ENCODE results near the gene SLC5A6. TPM values are rescaled to one million over a fixed set of nuclear protein-coding genes. Genes with fewer than 3 reads are reported as not detected.

The SLC5A6 gene
- total RNA-seq, 1 donor from 2014 or later: 20.8 TPM

DNA sequence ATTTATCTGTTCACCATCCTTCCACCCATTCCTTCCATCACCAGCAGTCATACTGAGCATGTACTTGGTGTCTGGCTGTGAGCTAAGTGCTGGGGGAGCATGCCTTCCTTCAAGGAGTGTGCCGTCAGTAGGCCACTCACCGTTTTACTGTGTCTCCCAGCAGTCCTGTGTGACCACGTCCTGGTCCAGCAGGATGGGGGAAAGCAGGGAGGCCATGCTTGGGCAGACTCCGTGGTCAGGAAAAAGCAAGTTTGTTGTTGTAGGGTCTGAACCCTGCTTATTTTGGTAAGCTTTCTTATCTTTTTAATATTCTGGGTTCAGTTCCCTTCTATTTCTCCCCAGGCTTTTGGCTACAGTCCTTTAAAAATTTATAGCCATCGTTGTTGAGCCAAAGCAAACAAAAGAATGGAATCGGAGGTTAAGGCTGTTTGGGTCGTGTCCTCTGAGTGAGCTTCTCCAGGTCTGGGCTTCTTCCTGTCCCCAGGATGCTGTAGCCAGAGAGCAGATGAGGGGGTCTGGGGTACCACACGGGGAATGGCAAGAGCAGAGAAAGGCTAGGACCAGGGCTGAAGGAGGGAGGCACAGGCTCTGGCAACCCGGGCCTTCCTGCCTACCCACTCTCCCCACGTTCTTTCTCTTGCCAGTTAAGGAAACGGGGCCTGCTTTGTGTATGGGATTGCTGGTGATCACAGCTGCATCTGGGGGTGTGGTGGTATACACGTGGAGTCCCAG is 37.3 kb upstream of the SLC5A6 start:
- ATAC-seq: no peak
- Histone ChIP-seq H3K4me1 (no peaks in the 10 kb centered on the region), H3K4me3 (no peak overlapping the region), H3K27me3 (ENCODE audit: low read depth) (peaks cover 27% of the 10 kb centered on the region), H3K27ac (no peak overlapping the region), H3K36me3 (peaks cover 3% of the 10 kb centered on the region), H3K9me3 (no peaks in the 10 kb centered on the region)
- intact Hi-C loops (cut with DNase I): no loop called here
- DNase-seq: no peak
- TF ChIP-seq, protein P1, sequence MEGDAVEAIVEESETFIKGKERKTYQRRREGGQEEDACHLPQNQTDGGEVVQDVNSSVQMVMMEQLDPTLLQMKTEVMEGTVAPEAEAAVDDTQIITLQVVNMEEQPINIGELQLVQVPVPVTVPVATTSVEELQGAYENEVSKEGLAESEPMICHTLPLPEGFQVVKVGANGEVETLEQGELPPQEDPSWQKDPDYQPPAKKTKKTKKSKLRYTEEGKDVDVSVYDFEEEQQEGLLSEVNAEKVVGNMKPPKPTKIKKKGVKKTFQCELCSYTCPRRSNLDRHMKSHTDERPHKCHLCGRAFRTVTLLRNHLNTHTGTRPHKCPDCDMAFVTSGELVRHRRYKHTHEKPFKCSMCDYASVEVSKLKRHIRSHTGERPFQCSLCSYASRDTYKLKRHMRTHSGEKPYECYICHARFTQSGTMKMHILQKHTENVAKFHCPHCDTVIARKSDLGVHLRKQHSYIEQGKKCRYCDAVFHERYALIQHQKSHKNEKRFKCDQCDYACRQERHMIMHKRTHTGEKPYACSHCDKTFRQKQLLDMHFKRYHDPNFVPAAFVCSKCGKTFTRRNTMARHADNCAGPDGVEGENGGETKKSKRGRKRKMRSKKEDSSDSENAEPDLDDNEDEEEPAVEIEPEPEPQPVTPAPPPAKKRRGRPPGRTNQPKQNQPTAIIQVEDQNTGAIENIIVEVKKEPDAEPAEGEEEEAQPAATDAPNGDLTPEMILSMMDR (IDR thresholded peaks at IDR 0.05): no peak

DNA sequence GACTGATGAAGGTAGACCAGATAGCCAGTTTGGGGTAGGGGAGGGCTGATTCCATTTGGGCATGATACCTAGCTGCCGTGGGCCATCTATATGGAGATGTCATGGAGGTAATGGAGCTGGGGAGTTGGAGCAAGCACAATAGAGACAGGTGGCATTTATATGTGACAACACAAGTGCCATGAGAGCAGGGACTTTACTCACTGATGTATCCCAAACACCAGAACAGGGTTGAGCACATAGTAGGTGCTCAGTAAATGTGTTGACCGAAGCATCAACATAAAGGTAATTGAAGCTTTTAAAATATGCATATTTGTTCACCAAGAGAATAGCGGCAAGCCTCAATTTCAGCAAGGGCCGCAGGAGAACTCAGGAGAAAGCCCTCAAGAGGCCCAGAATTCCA is 35.8 kb upstream of the SLC5A6 start:
- Histone ChIP-seq H3K4me1 (no peaks in the 10 kb centered on the region), H3K27me3 (ENCODE audit: low read depth) (peaks cover 25% of the 10 kb centered on the region), H3K4me3 (no peak overlapping the region), H3K27ac (no peak overlapping the region), H3K9me3 (no peaks in the 10 kb centered on the region), H3K36me3 (peaks cover 17% of the 10 kb centered on the region)
- intact Hi-C loops (cut with DNase I): no loop called here
- no peak for ATAC-seq
- TF ChIP-seq, protein P1 (IDR thresholded peaks at IDR 0.05): no peak
- no peak for DNase-seq

DNA sequence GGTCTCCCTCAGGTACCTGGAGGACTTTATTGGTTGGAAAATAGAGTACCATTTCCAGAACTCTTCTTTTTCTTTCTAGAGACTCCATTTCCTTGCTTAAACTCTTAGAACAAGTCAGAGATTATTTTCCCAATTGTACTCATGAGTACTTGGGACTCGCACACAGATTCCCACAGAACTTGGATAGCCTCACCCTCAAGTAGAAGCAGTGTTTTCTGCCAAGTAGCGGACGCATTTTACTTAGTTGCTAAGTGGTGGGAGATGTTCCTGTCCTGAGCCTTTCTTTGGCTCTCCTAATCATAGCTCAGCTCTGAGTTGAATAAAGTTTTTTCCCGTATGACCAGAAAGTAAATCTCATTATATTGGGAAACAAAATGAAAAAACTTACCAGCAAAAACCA is 33.6 kb upstream of the SLC5A6 start:
- Histone ChIP-seq H3K27ac (no peak overlapping the region), H3K27me3 (ENCODE audit: low read depth) (peaks cover 10% of the 10 kb centered on the region), H3K4me3 (no peak overlapping the region), H3K9me3 (no peaks in the 10 kb centered on the region), H3K4me1 (no peaks in the 10 kb centered on the region), H3K36me3 (peaks cover 40% of the 10 kb centered on the region)
- TF ChIP-seq, protein P1 (IDR thresholded peaks at IDR 0.05): no peak
- intact Hi-C loops (cut with DNase I): no loop called here
- DNase-seq (no peak), ATAC-seq (no peak)

DNA sequence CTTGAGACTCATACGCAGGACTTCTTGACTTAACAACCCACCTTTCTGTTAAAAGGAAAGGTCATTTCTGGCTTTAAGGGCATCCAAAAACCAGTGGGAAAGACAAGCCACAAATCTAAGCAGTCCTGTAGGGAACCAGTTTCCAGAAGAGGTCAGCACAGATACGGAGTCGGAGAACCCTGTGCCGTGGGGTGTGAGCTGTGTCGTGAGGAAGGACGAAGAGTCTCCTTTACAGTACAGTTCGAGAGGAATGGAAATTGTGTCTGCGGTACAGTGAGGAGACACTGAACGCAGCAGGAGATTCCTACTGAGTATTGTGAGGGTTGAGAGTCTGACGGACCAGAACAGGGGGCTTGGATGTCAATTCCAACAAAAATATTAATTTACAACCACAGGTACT is 33.0 kb upstream of the SLC5A6 start:
- Histone ChIP-seq H3K27ac (no peak overlapping the region), H3K4me1 (no peaks in the 10 kb centered on the region), H3K27me3 (ENCODE audit: low read depth) (peaks cover 5% of the 10 kb centered on the region), H3K36me3 (peaks cover 45% of the 10 kb centered on the region), H3K4me3 (no peak overlapping the region), H3K9me3 (no peaks in the 10 kb centered on the region)
- intact Hi-C loops (cut with DNase I): no loop called here
- DNase-seq (no peak), ATAC-seq (no peak)
- TF ChIP-seq, protein P1 (IDR thresholded peaks at IDR 0.05): no peak

DNA sequence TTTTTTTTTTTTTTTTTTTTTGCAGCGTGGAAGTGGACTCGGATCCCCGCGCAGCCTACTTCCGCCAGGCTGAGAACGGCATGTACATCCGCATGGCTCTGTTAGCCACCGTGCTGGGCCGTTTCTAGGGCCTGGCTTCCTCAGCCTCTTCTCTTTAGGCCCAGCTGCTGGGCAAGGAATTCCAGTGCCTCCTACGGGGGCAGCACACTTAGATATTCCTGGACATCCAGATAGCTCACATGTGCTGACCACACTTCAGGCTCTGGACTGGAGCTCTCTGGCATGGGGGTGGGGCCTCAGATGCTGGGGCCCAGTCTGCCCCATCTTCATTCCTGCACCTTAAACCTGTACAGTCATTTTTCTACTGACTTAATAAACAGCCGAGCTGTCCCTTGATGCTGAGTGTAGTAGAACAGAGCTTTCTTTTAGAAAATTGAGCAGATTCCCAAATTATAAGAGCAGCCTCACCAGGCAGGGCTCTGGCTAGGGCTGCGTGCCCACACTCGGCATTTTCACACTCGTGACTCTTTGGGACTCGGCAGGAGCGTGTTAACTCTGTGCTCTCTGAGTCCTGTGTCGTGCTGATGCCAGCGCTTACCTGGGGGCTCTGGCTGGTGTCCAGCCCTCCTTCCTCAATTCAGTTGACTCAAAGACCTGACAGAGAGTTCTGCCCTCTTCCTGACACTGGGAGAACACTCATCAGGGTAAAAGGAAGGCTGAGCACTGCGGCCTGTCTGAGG is 31.5 kb upstream of the SLC5A6 start:
- Histone ChIP-seq H3K9me3 (no peaks in the 10 kb centered on the region), H3K4me3 (no peak overlapping the region), H3K4me1 (no peaks in the 10 kb centered on the region), H3K27ac (no peak overlapping the region), H3K27me3 (ENCODE audit: low read depth) (no peaks in the 10 kb centered on the region), H3K36me3 (peaks cover 61% of the 10 kb centered on the region)
- no peak for DNase-seq
- intact Hi-C loops (cut with DNase I): no loop called here
- ATAC-seq: no peak
- TF ChIP-seq, protein P1 (IDR thresholded peaks at IDR 0.05): no peak

Data from lower lobe of right lung (tissue), 2 donors.